K562 (cell line): ENCODE data around the gene PDF. TPM values are rescaled to one million over a fixed set of nuclear protein-coding genes. Genes with fewer than 3 reads are reported as not detected.

Source experiments
- CHD2 ChIP-seq: IDR thresholded peaks from 2 replicates; pipeline ENCODE4 v1.6.1; 2011; ENCODE audit warnings: low read depth, low read length
- FIP1L1 ChIP-seq: fragments of 200-400 bp; formaldehyde crosslinking; IDR thresholded peaks from 2 replicates; pipeline ENCODE4 v1.6.1; 2018; ENCODE audit warnings: mild to moderate bottlenecking, low read depth, low read length; ENCODE audit not compliant: poor library complexity, severe bottlenecking
- MCM5 ChIP-seq: fragments of 450-650 bp; IDR thresholded peaks from 2 replicates; pipeline ENCODE4 v1.6.1; 2016; ENCODE audit warnings: low read depth
- MIER1 ChIP-seq: fragments of 450-650 bp; IDR thresholded peaks from 2 replicates; pipeline ENCODE4 v1.6.1; 2016; ENCODE audit warnings: antibody characterized with exemption, mild to moderate bottlenecking, low read depth
- NONO ChIP-seq, 2 experiments: fragments of 200-400 bp in 1 of 2; fragments of 450-650 bp in 1 of 2; formaldehyde crosslinking in 1 of 2; IDR thresholded peaks; 2 replicates each; pipeline ENCODE4 v1.6.1; 2017; ENCODE audit warnings: low read depth in 2 of 2, mild to moderate bottlenecking in 2 of 2, moderate library complexity in 2 of 2, low read length in 1 of 2
- SETDB1 ChIP-seq: IDR thresholded peaks from one replicate; pipeline ENCODE4 v1.6.1; 2012; ENCODE audit warnings: low read length, control low read depth, inconsistent platforms
- ZBED1 ChIP-seq: IDR thresholded peaks from 2 replicates; pipeline ENCODE4 v1.6.1; 2014
- ZFP36 ChIP-seq: fragments of 150-350 bp; IDR thresholded peaks from 2 replicates; pipeline ENCODE4 v1.6.1; 2018; ENCODE audit warnings: low read length, low read depth; ENCODE audit not compliant: partially characterized antibody
- ZNF76 ChIP-seq: fragments of 250-450 bp; sonication (Bioruptor Pico); IDR thresholded peaks from 2 replicates; pipeline ENCODE4 v1.4.0; 2020; ENCODE audit warnings: mild to moderate bottlenecking, moderate library complexity, borderline replicate concordance
- polyA plus RNA-seq, 8 experiments: library from polyadenylated mRNA; depleted of rRNA in 4 of 8; stranded (reverse) in 5 of 8; unstranded in 3 of 8; fragments of >200 nt; fragmentation: Nextera tagmentation in 2 of 8; fragmentation: Illumina TruSeq in 1 of 8; extraction: Ambion mirVana in 2 of 8; extraction: Trizol in 1 of 8; gene quantifications; 2 replicates each; pipeline versions ENCODE4 v1.2.1 to v1.2.3, GENCODE V29; 2011 to 2014; ENCODE audit warnings: inconsistent platforms in 1 of 8, missing spikeins in 1 of 8
- total RNA-seq, 7 experiments: library from RNA; depleted of rRNA in 6 of 7; stranded (reverse); fragments of >200 nt in 6 of 7; fragmentation: Illumina TruSeq in 2 of 7; extraction: Trizol in 2 of 7; gene quantifications; 2 replicates each; pipeline versions ENCODE4 v1.2.1 to v1.2.3, GENCODE V29; 2011 to 2021; ENCODE audit warnings: low replicate concordance in 1 of 7
- TF ChIP-seq, protein P1 (sequence below): fragments of 250-450 bp; sonication (Bioruptor Pico); IDR thresholded peaks from 2 replicates; pipeline ENCODE4 v1.8.0; 2022; ENCODE audit warnings: moderate library complexity, mild to moderate bottlenecking, inconsistent platforms
- TF ChIP-seq, protein P2 (sequence below): fragments of 450-650 bp; IDR thresholded peaks from 2 replicates; pipeline ENCODE4 v1.6.1; 2017; ENCODE audit warnings: antibody characterized with exemption, mild to moderate bottlenecking
- TF ChIP-seq, protein P3 (sequence below), 3 experiments: fragments of 200-800 bp in 1 of 3; fragments of 250-450 bp in 1 of 3; fragments of 450-650 bp in 1 of 3; sonication (Bioruptor Pico) in 1 of 3; sonication (Bioruptor generic) in 1 of 3; formaldehyde crosslinking in 1 of 3; IDR thresholded peaks; 2 replicates each; pipeline versions ENCODE4 v1.6.1 to v1.8.0; 2016 to 2022; ENCODE audit warnings: mild to moderate bottlenecking in 2 of 3, missing genetic modification characterization in 2 of 3, missing compliant biosample characterization in 1 of 3, moderate library complexity in 1 of 3
- TF ChIP-seq, protein P4 (sequence below): fragments of 450-650 bp; formaldehyde crosslinking; IDR thresholded peaks from 2 replicates; pipeline ENCODE4 v1.4.0; 2020; ENCODE audit warnings: mild to moderate bottlenecking, moderate library complexity

Gene PDF
- total and polyA plus RNA-seq, 9 of the 15 experiments (the other 6 are each of a cell fraction or from before 2014, with no cell fraction given) = 0.15 to 72.4 (median 5.6) TPM

DNA sequence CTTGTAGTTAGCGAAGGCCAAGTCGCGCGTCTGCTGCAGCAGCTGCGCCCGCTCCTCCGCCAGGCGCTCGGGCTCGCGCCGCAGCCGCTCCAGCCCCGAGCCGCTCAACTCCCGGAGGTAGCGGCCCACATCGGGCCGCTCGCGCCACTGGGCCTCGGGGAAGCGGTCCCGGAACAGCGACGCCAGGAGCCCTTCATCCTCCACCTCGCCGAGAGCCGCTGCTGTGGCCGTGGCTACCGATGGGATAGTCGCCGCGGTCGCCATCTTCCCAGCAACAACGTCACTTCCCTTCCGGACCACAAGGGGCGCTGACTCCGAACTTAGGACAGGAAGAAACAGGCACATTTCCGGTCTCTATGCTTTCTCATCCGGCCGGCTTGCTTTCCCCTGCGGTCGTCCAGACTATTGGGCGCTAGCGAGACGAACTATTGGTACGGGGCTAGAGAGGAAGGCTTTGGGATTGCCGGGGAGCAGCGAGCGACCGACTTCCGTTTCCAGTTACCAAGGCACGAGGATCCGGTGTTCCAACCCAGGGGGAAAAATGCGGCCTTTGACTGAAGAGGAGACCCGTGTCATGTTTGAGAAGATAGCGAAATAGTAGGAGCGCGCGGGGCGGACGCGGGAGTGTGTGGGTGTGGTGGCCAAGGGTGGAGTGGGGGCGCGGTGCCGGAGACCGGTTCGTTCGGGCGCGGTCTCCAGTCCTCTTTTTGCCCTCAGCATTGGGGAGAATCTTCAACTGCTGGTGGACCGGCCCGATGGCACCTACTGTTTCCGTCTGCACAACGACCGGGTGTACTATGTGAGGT lies 9.1 kb upstream of the PDF start, which contains the start of the genes COG8 and NIP7 (continued):
- 0 out of 2 replicates have a peak, but pooled peaks have one; percentile 26 for TF ChIP-seq MIER1
- no peak for TF ChIP-seq SETDB1
- TF ChIP-seq ZBED1 = peak; percentile 23; the same call in 1 of the 2 replicates
- TF ChIP-seq ZNF76 (CRISPR knock-in tag) = no peak
- no peak for TF ChIP-seq MCM5
- TF ChIP-seq, protein P1, sequence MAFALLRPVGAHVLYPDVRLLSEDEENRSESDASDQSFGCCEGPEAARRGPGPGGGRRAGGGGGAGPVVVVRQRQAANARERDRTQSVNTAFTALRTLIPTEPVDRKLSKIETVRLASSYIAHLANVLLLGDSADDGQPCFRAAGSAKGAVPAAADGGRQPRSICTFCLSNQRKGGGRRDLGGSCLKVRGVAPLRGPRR (CRISPR knock-in tag) = no peak
- TF ChIP-seq, protein P2, sequence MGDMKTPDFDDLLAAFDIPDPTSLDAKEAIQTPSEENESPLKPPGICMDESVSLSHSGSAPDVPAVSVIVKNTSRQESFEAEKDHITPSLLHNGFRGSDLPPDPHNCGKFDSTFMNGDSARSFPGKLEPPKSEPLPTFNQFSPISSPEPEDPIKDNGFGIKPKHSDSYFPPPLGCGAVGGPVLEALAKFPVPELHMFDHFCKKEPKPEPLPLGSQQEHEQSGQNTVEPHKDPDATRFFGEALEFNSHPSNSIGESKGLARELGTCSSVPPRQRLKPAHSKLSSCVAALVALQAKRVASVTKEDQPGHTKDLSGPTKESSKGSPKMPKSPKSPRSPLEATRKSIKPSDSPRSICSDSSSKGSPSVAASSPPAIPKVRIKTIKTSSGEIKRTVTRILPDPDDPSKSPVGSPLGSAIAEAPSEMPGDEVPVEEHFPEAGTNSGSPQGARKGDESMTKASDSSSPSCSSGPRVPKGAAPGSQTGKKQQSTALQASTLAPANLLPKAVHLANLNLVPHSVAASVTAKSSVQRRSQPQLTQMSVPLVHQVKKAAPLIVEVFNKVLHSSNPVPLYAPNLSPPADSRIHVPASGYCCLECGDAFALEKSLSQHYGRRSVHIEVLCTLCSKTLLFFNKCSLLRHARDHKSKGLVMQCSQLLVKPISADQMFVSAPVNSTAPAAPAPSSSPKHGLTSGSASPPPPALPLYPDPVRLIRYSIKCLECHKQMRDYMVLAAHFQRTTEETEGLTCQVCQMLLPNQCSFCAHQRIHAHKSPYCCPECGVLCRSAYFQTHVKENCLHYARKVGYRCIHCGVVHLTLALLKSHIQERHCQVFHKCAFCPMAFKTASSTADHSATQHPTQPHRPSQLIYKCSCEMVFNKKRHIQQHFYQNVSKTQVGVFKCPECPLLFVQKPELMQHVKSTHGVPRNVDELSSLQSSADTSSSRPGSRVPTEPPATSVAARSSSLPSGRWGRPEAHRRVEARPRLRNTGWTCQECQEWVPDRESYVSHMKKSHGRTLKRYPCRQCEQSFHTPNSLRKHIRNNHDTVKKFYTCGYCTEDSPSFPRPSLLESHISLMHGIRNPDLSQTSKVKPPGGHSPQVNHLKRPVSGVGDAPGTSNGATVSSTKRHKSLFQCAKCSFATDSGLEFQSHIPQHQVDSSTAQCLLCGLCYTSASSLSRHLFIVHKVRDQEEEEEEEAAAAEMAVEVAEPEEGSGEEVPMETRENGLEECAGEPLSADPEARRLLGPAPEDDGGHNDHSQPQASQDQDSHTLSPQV = 0 out of 2 replicates have a peak, but pooled peaks have one; percentile 28
- 0 out of 2 replicates have a peak, but pooled peaks have one; percentile 15 for TF ChIP-seq CHD2
- peak; percentile 25 for TF ChIP-seq ZFP36
- TF ChIP-seq, protein P3, sequence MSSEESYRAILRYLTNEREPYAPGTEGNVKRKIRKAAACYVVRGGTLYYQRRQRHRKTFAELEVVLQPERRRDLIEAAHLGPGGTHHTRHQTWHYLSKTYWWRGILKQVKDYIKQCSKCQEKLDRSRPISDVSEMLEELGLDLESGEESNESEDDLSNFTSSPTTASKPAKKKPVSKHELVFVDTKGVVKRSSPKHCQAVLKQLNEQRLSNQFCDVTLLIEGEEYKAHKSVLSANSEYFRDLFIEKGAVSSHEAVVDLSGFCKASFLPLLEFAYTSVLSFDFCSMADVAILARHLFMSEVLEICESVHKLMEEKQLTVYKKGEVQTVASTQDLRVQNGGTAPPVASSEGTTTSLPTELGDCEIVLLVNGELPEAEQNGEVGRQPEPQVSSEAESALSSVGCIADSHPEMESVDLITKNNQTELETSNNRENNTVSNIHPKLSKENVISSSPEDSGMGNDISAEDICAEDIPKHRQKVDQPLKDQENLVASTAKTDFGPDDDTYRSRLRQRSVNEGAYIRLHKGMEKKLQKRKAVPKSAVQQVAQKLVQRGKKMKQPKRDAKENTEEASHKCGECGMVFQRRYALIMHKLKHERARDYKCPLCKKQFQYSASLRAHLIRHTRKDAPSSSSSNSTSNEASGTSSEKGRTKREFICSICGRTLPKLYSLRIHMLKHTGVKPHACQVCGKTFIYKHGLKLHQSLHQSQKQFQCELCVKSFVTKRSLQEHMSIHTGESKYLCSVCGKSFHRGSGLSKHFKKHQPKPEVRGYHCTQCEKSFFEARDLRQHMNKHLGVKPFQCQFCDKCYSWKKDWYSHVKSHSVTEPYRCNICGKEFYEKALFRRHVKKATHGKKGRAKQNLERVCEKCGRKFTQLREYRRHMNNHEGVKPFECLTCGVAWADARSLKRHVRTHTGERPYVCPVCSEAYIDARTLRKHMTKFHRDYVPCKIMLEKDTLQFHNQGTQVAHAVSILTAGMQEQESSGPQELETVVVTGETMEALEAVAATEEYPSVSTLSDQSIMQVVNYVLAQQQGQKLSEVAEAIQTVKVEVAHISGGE (CRISPR knock-in tag; IDR thresholded peaks at IDR 0.05) = peak; percentile 84 to 96 (median 96); a peak in 5 of 6 replicates
- peak; percentile 41 to 50; a peak in 1 of 4 replicates for TF ChIP-seq NONO (IDR thresholded peaks at IDR 0.05; ENCODE audit: low read depth in 2 of 2, low read length in 1 of 2)
- TF ChIP-seq, protein P4, sequence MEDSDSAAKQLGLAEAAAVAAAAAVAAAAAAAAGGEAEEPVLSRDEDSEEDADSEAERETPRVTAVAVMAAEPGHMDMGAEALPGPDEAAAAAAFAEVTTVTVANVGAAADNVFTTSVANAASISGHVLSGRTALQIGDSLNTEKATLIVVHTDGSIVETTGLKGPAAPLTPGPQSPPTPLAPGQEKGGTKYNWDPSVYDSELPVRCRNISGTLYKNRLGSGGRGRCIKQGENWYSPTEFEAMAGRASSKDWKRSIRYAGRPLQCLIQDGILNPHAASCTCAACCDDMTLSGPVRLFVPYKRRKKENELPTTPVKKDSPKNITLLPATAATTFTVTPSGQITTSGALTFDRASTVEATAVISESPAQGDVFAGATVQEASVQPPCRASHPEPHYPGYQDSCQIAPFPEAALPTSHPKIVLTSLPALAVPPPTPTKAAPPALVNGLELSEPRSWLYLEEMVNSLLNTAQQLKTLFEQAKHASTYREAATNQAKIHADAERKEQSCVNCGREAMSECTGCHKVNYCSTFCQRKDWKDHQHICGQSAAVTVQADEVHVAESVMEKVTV = no peak
- TF ChIP-seq FIP1L1 = peak; percentile 35
